H1 (cell line): Measurements from ENCODE around the gene YLPM1.

ENCODE experiments used
- BRCA1 ChIP-seq: IDR thresholded peaks from 2 replicates; pipeline ENCODE4 v1.6.1; 2012; ENCODE audit warnings: low read depth, low read length, improper control_type of control experiment
- EZH2 ChIP-seq: fragments of 200-600 bp; sonication (generic); IDR thresholded peaks from 2 replicates; pipeline ENCODE4 v1.7.1; 2012; ENCODE audit warnings: low read depth, mild to moderate bottlenecking, moderate library complexity, low read length, inconsistent platforms; ENCODE audit not compliant: severe bottlenecking
- GABPA ChIP-seq: IDR thresholded peaks from 2 replicates; pipeline ENCODE4 v1.6.1; 2011; ENCODE audit warnings: mild to moderate bottlenecking, low read length, moderate library complexity, borderline replicate concordance; ENCODE audit not compliant: insufficient read depth
- MAFK ChIP-seq: IDR thresholded peaks from 2 replicates; pipeline ENCODE4 v1.6.1; 2012; ENCODE audit warnings: low read depth, mild to moderate bottlenecking, improper control_type of control experiment, low read length
- POLR2A ChIP-seq, 2 experiments: IDR thresholded peaks; 1 replicate in 1 of 2; 2 replicates in 1 of 2; pipeline ENCODE4 v1.6.1; 2011; ENCODE audit warnings: low read depth in 2 of 2, low read length in 2 of 2, mild to moderate bottlenecking in 2 of 2; ENCODE audit errors: control extremely low read depth in 1 of 2
- RAD21 ChIP-seq, 2 experiments: IDR thresholded peaks in 1 of 2; conservative IDR thresholded peaks in 1 of 2; 2 replicates each; pipeline ENCODE4 v1.6.1; 2011; ENCODE audit warnings: low read depth in 2 of 2, low read length in 2 of 2, improper control_type of control experiment in 1 of 2, inconsistent platforms in 1 of 2, mild to moderate bottlenecking in 1 of 2, moderate library complexity in 1 of 2
- TAF1 ChIP-seq: IDR thresholded peaks from 2 replicates; pipeline ENCODE4 v1.6.1; 2011; ENCODE audit warnings: mild to moderate bottlenecking, low read depth, low read length
- YY1 ChIP-seq: IDR thresholded peaks from 2 replicates; pipeline ENCODE4 v1.6.1; 2011; ENCODE audit warnings: low read depth, mild to moderate bottlenecking, low read length
- TF ChIP-seq, protein P1 (sequence below), 3 experiments: IDR thresholded peaks; 1 replicate in 2 of 3; 2 replicates in 1 of 3; pipeline versions ENCODE4 v1.5.1 to v1.6.1; 2011; ENCODE audit warnings: low read length in 3 of 3, mild to moderate bottlenecking in 3 of 3, inconsistent platforms in 2 of 3, low read depth in 1 of 3, moderate library complexity in 1 of 3; ENCODE audit not compliant: insufficient read depth in 1 of 3; ENCODE audit errors: control extremely low read depth in 1 of 3

DNA sequence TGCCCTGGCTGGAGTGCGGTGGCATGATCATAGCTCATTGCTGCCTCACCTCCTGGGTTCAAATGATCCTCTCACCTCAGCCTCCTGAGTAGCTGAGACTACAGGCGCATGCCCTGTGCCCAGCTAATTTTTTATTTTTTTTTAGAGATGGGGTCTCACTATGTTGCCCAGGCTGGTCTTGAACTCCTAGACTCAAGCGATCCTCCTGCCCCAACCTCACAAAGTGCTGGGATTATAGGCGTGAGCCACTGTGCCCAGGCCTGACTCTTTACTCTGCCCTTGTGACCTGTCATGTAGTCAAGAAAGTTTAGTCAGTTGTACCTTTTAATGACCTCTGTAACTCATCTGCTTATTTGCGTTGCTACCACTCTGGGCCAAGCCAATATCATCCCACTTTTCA lies 57.2 kb downstream of the YLPM1 start:
- TF ChIP-seq, protein P1, sequence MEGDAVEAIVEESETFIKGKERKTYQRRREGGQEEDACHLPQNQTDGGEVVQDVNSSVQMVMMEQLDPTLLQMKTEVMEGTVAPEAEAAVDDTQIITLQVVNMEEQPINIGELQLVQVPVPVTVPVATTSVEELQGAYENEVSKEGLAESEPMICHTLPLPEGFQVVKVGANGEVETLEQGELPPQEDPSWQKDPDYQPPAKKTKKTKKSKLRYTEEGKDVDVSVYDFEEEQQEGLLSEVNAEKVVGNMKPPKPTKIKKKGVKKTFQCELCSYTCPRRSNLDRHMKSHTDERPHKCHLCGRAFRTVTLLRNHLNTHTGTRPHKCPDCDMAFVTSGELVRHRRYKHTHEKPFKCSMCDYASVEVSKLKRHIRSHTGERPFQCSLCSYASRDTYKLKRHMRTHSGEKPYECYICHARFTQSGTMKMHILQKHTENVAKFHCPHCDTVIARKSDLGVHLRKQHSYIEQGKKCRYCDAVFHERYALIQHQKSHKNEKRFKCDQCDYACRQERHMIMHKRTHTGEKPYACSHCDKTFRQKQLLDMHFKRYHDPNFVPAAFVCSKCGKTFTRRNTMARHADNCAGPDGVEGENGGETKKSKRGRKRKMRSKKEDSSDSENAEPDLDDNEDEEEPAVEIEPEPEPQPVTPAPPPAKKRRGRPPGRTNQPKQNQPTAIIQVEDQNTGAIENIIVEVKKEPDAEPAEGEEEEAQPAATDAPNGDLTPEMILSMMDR (IDR thresholded peaks at IDR 0.05; ENCODE audit: control extremely low read depth in 1 of 3, insufficient read depth in 1 of 3, low read depth in 1 of 3, low read length in 3 of 3), result no peak
- TF ChIP-seq RAD21 (IDR thresholded peaks at IDR 0.05 in 1 of 2, conservative IDR thresholded peaks at IDR 0.05 in 1 of 2; ENCODE audit: low read depth in 2 of 2, low read length in 2 of 2), result no peak
- no peak for TF ChIP-seq TAF1
- TF ChIP-seq MAFK, result no peak
- no peak for TF ChIP-seq YY1
- no peak for TF ChIP-seq EZH2
- TF ChIP-seq BRCA1, result no peak
- TF ChIP-seq GABPA, result no peak
- TF ChIP-seq POLR2A (IDR thresholded peaks at IDR 0.05; ENCODE audit: control extremely low read depth in 1 of 2, low read depth in 2 of 2, low read length in 2 of 2), result no peak
